SJSA1 (cell line): ENCODE measurements around the gene KIRREL3. TPM values are rescaled to one million over a fixed set of nuclear protein-coding genes. Genes with fewer than 3 reads are reported as not detected.

Source experiments
- DNase-seq, 2 experiments: peaks; one replicate each; pipeline ENCODE4 v3.0.0-alpha.2; 2015 to 2020; ENCODE audit warnings: low spot score in 2 of 2, low read depth in 1 of 2
- H3K27ac ChIP-seq: fragments of 250-450 bp; sonication (Bioruptor Pico); 2 replicates; pipeline ENCODE4 v1.5.1; 2020; ENCODE audit warnings: mild to moderate bottlenecking, moderate library complexity
- H3K27me3 ChIP-seq: fragments of 250-450 bp; sonication (Bioruptor Pico); replicated peaks from 2 replicates; pipeline ENCODE4 v1.5.1; 2020; ENCODE audit warnings: mild to moderate bottlenecking, moderate library complexity
- H3K36me3 ChIP-seq: fragments of 250-450 bp; sonication (Bioruptor Pico); 2 replicates; pipeline ENCODE4 v1.5.1; 2020; ENCODE audit warnings: mild to moderate bottlenecking
- H3K4me1 ChIP-seq: fragments of 250-450 bp; sonication (Bioruptor Pico); replicated peaks from 2 replicates; pipeline ENCODE4 v1.6.1; 2021; ENCODE audit warnings: mild to moderate bottlenecking
- H3K4me3 ChIP-seq: fragments of 250-450 bp; sonication (Bioruptor Pico); 2 replicates; pipeline ENCODE4 v1.5.1; 2020; ENCODE audit warnings: mild to moderate bottlenecking
- H3K9me3 ChIP-seq: fragments of 250-450 bp; sonication (Bioruptor Pico); replicated peaks from 2 replicates; pipeline ENCODE4 v1.5.1; 2020; ENCODE audit warnings: mild to moderate bottlenecking
- total RNA-seq: library from RNA; depleted of rRNA; stranded (reverse); fragments of >200 nt; shearing (Covaris generic); gene quantifications from 2 replicates; pipeline ENCODE4 v1.2.3, GENCODE V29; 2014

Gene KIRREL3
- total RNA-seq, 1 experiment from 2014 or later, result 5.3 TPM

DNA sequence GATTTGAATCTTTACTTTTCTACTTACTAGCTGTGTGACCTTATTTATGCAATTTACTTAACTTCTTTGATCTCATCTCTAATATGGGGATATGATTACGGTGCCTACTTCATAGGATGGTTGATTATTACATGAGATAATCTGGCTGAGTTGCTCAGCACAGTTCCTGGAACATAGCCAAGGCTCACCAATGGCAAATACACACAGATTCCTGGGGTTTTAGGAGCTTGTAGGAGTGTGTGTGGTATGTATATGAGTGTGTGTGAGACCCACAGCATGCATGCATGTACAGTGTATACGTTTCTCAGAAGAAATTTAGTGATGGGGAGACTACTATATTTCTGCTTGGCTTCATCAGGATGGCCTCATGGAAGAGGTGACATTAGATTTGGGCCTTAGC, 256.9 kb downstream of the KIRREL3 start:
- Histone ChIP-seq H3K9me3 (no peaks in the 10 kb centered on the region), H3K27me3 (no peaks in the 10 kb centered on the region), H3K4me3 (no peak overlapping the region), H3K4me1 (no peaks in the 10 kb centered on the region), H3K36me3 (no peaks in the 10 kb centered on the region), H3K27ac (no peak overlapping the region)
- DNase-seq, result no peak

DNA sequence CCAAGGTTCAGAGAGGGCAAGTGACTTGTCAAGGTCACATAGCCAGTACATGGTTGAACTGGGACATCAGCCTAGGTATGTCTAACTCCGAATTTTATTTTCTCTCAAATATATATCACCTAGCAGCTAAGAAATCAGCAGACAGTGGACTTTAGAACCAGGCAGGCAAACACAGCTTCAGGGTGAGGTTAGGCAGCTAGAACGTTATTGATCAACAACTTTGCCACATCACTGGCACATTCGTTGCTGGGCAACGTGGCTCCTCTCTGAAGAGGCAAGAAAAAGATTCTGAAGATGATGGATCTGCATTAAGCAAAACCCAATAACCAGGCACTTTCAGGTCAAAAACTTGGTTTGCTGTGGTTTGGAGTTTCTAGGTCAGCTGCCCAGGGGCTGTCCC, 258.0 kb downstream of the KIRREL3 start:
- DNase-seq, result no peak
- Histone ChIP-seq H3K36me3 (no peaks in the 10 kb centered on the region), H3K4me1 (no peaks in the 10 kb centered on the region), H3K9me3 (no peaks in the 10 kb centered on the region), H3K4me3 (no peak overlapping the region), H3K27me3 (no peaks in the 10 kb centered on the region), H3K27ac (no peak overlapping the region)

DNA sequence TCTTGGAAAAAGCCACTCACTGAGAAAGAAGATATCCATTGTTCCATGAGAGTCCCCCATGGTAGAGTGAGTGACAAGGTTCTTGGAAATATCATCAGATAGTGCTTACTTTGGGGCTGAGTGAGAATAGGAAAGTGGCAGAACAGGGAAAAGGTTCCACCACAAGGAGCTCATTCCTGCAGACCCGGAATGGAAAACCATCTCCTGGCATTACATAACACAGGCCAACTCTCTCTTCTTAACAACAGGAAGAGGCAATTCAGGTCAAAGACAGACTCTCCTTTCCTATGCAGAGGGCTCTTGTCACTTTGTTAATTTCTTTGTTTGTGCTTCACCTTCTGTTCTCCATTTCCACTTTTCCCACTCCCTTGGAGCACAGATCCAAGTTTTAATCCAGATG, 259.7 kb downstream of the KIRREL3 start:
- Histone ChIP-seq H3K27ac (no peak overlapping the region), H3K9me3 (no peaks in the 10 kb centered on the region), H3K4me1 (no peaks in the 10 kb centered on the region), H3K27me3 (no peaks in the 10 kb centered on the region), H3K4me3 (no peak overlapping the region), H3K36me3 (no peaks in the 10 kb centered on the region)
- no peak for DNase-seq

DNA sequence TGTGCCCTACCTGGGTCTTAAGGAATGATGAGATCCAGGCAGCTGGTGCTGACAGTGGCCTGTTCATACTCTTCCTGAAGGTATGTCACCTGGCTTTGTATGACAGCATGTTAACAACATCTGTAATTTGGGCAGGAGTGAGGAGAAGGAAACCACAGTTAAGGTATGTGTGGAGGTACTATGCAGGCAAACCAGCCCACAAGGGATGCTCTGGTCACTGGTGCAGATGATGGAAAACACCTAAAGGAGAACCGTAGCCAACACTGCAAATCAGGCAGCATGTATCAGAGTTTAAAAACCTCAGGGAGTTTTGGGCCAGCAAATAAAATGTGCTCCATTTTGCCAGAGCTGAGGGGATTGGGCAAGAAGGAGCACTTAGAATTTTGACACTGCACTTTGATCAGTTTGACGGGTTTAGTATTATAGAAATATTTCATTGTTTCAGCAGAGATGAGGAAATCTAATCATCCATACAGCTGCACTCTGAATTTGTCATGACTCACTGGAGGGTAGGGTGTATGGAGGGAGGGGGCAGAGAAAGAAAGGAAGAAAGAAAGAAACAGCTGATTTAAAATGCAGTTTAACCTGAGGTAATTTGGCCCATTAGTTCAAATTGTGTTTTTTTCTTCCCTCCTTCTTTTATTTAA, 260.9 kb downstream of the KIRREL3 start:
- H3K4me1 ChIP-seq, result no peaks in the 10 kb centered on the region
- DNase-seq, result no peak
- no peaks in the 10 kb centered on the region for H3K36me3 ChIP-seq
- H3K9me3 ChIP-seq, result no peaks in the 10 kb centered on the region
- H3K27ac ChIP-seq, result no peak overlapping the region
- H3K4me3 ChIP-seq, result no peak overlapping the region
- H3K27me3 ChIP-seq, result no peaks in the 10 kb centered on the region

DNA sequence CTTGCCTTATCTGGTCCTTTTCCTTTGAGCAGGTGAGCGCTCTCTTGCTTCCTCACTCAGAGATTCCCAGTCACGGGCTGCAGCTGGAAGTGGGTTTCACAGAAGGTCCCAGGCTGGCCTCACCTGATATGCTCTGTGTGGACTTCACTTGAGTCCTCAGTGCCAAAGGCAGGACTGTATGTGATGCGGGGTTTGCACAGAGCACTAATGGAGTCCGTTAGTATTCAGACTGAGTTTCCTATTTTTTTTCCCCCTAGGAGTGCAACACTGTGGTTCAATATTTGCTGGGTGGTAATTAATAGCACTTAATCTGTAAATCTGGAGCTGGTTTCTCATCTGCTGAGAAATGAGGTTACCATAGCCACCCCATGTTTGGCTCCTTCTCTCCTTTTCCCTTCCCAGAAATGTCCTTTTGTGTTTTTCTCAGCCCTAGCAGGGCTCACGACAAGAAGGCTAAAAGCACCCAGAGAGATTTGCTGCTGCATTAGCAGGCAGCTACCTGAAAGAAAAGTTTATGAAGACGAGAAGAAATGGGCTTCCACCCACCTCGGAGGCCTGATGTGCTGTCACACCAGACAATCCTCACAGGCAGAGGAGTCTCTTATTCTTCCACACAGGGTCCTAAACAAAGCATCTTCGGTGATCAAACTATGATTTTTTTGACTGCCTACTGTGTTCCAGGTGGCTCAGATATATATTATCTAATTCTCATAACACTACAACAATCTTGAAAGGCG, 262.1 kb downstream of the KIRREL3 start:
- H3K27me3 ChIP-seq, result no peaks in the 10 kb centered on the region
- H3K4me3 ChIP-seq, result no peak overlapping the region
- H3K27ac ChIP-seq, result no peak overlapping the region
- no peak for DNase-seq
- H3K4me1 ChIP-seq, result peaks cover 9% of the 10 kb centered on the region
- no peaks in the 10 kb centered on the region for H3K9me3 ChIP-seq
- no peaks in the 10 kb centered on the region for H3K36me3 ChIP-seq

DNA sequence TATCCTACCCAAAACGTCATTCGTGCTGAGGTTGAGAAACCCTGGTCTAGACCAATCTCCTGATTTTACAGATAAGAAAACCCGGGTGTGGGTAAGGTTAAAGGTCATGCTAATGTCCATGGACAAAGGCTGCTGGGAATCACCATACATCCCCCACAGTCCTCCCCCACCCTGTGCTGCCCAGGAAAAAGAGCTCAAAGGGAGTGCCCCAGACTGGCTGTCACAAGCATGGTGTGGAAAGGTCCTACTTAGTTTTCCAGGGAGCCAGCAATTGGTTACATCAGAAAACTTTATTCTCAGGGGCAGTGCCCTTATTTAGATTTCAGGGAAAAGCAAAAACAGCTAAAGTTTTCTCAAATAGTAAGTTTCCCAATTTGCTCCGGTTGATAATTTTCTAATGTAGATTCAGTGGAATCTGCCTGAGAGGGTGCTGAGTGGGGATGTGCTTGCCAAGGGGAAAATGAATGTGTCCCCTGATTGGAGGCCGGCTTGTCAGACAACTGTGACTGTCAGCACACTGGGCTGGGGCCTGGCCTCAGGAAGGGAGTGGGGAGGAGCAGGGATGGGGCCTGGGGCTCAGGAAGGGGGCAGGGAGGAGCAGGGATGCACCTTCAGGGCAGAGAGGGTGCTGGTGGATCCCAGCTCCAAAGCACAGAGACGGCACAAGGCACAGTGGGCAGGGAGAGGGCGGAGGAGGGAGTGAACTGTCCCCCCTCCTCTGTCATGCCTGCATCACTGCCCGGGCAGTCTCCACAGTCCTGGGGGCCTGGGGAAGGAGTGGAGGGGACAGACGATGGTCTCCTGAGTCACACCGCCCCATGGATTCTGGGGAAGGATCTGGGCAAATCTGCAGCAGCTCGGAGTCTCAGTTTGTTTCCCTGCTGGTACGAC, 263.6 kb downstream of the KIRREL3 start:
- Histone ChIP-seq H3K4me3 (no peak overlapping the region), H3K9me3 (no peaks in the 10 kb centered on the region), H3K4me1 (peaks cover 9% of the 10 kb centered on the region), H3K36me3 (no peaks in the 10 kb centered on the region), H3K27ac (no peak overlapping the region), H3K27me3 (no peaks in the 10 kb centered on the region)
- no peak for DNase-seq

DNA sequence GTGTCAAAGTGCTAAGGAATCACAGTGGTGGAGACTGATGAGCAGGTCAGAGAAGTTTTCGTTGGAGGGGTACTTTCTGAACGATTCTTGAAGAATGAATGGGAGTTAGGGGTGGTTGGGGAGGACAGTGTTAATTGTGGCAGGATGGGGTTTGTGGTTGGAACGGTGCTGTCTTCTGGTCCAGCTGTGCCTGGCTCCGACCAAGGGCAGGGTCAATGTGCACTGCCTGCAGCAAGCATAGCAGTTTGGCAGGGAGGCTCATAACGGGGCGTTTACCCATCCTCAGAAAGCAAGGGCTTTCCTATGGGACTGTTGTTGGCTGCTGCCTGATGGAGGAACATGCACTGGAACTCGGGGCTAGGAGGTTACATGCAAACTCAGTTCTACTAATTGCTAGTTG, 265.8 kb downstream of the KIRREL3 start:
- H3K9me3 ChIP-seq, result no peaks in the 10 kb centered on the region
- peaks cover 9% of the 10 kb centered on the region for H3K4me1 ChIP-seq
- H3K36me3 ChIP-seq, result no peaks in the 10 kb centered on the region
- H3K27ac ChIP-seq, result no peak overlapping the region
- H3K27me3 ChIP-seq, result no peaks in the 10 kb centered on the region
- H3K4me3 ChIP-seq, result no peak overlapping the region
- no peak for DNase-seq

DNA sequence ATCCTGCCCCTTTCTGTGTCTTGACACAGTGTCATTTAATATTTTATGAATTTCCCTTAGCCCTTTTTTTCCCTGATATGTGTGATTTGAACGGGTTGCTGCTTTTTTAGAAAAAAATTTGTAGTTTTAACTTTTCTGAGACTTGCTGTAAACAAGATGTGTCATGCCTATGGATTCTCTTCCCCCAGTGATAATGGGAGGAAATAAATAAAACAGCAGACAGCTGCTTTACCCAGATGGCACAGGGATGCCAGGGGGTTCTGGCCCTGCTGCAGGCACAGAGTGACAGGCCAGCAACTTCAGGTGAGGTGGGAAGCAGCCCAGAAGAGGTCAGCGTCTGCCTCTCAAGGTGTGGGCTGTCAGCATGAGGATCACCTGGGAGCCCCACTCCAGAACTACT, 266.9 kb downstream of the KIRREL3 start:
- Histone ChIP-seq H3K27me3 (no peaks in the 10 kb centered on the region), H3K9me3 (no peaks in the 10 kb centered on the region), H3K27ac (no peak overlapping the region), H3K4me1 (peaks cover 9% of the 10 kb centered on the region), H3K4me3 (no peak overlapping the region), H3K36me3 (no peaks in the 10 kb centered on the region)
- DNase-seq, result no peak

DNA sequence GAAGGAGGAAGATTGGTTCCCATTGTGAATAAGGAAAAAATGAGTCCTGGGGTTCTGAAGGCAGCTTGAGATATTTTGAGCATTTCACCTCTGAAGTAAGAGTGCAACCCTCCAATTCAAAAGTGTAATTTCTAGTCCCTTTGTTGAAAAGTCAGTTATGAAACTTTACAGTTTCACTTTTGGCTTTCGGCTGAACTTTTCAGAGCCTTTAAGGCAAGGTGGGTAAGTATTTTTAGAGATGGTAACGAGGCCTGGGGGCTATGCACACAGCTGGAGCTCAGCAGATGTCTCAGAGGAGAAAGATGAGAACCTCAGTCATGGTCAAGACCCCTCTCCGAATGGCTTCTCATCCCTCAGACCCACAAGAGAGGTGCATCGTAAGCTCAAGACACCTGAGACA, 267.6 kb downstream of the KIRREL3 start:
- H3K36me3 ChIP-seq, result no peaks in the 10 kb centered on the region
- no peaks in the 10 kb centered on the region for H3K9me3 ChIP-seq
- no peak overlapping the region for H3K4me3 ChIP-seq
- H3K27ac ChIP-seq, result no peak overlapping the region
- no peaks in the 10 kb centered on the region for H3K27me3 ChIP-seq
- DNase-seq, result no peak
- peaks cover 9% of the 10 kb centered on the region for H3K4me1 ChIP-seq

DNA sequence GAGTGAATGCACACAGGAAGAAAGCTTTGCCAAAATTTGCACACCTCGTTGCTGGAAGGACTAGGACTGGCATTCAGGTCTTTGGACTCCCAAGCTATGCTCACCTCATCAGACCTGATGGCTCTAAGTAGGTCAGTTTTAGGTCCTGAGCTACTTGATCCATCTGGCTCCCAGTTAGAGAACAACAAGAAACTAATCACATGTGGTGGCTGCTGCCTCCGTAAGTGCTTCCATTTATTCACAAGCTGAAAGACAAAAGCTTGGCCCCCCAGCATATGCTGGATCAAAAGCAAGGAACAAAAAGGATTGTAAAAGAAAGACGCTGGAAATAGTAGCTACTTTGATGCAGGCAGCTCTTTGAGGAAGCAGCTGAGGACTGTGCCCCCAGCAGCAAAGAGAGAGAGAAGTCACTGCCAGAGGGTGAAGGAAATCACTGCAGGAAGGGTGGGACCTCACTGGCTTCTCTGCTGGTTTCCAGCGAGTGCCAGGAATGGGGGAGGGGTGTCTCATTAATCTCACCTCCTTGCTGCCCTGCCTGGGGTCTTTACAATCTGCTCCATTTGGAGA, 268.9 kb downstream of the KIRREL3 start:
- H3K4me1 ChIP-seq, result peaks cover 9% of the 10 kb centered on the region
- H3K9me3 ChIP-seq, result no peaks in the 10 kb centered on the region
- H3K27ac ChIP-seq, result no peak overlapping the region
- H3K4me3 ChIP-seq, result no peak overlapping the region
- no peaks in the 10 kb centered on the region for H3K27me3 ChIP-seq
- no peaks in the 10 kb centered on the region for H3K36me3 ChIP-seq
- DNase-seq, result no peak

DNA sequence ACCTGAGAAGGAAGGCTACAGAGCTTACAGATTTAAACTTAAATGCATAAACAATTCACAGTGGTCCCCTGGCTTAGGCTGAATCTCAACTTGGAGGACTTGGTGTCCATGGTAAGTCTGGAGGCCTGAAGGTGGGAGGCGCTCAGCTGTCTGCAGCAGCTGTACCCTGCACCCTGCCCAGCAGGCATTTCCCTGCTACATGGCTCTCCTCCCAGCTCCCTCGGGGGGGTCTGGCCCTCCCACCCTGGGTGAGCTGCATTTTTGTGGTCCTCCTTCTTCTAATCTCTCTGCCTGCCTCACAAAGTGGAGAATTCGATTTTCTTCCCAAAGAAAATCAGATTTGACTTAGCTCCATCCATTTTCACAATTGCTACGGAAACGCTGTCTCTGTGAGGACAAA, 273.2 kb downstream of the KIRREL3 start:
- Histone ChIP-seq H3K27me3 (no peaks in the 10 kb centered on the region), H3K36me3 (no peaks in the 10 kb centered on the region), H3K4me3 (no peak overlapping the region), H3K9me3 (no peaks in the 10 kb centered on the region), H3K4me1 (peaks cover 6% of the 10 kb centered on the region), H3K27ac (no peak overlapping the region)
- no peak for DNase-seq

DNA sequence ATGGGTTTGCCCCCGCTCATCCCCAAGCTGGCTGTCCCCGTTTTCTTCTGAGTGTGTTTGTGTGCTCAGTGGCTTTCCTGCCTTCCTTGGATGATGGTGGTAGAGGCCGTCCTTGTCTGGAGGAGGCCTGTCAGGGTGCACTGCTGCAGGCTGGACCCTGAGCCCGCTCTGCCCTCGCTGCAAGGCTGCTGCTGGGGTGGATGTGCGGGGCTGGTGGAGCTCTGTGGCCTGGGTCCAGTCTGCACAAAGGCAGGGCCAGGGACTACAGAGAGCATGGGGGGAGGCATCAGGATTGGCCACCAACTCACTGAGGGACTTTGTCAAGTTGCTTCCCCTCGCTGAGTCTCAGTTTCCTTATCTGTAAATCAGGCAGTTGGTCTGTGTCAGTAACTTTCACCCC, 275.0 kb downstream of the KIRREL3 start:
- Histone ChIP-seq H3K27ac (no peak overlapping the region), H3K4me1 (peaks cover 6% of the 10 kb centered on the region), H3K27me3 (no peaks in the 10 kb centered on the region), H3K36me3 (no peaks in the 10 kb centered on the region), H3K4me3 (no peak overlapping the region), H3K9me3 (no peaks in the 10 kb centered on the region)
- no peak for DNase-seq

DNA sequence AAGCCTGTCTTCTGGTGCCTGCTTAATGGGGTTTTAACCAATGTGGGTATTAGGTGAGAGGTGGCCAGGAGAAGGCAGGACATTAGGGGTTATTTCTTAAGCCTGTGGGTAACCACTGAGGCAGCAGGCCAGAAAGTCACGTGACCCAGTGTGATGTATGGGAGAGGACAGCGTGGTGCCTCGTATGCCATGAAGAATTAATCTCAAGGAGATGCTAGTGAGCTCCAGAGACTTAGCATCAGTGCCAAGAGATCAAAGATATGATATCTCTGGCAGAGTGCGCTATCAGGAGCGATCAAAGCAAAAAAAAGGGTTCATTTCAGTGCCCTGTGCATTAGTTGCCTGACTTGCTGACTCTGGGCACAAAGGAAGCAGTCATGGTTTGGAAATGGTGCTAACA, 275.5 kb downstream of the KIRREL3 start:
- H3K36me3 ChIP-seq, result no peaks in the 10 kb centered on the region
- H3K4me3 ChIP-seq, result no peak overlapping the region
- no peaks in the 10 kb centered on the region for H3K9me3 ChIP-seq
- DNase-seq, result no peak
- peaks cover 6% of the 10 kb centered on the region for H3K4me1 ChIP-seq
- no peak overlapping the region for H3K27ac ChIP-seq
- no peaks in the 10 kb centered on the region for H3K27me3 ChIP-seq

DNA sequence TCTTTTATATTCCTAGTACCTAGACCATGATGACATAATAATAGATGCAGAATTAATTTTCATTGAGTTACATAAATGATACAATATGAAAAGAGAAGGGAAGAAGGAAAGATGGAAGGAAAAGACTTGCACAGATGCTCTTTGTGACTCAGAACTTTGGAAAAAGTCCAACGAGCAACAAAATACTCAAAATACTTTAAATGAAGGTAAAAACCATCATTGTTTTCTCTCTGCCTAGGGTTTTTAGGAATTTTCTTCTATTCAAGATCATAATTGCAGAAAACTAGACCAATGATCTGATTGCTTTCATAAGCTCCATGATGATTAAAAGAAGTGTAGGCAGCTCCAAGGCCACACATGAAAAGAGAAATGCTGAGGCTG, 276.9 kb downstream of the KIRREL3 start:
- DNase-seq, result peak in 1 of 2 experiments; percentile 11
- H3K27ac ChIP-seq, result no peak overlapping the region
- H3K36me3 ChIP-seq, result no peaks in the 10 kb centered on the region
- no peak overlapping the region for H3K4me3 ChIP-seq
- peaks cover 6% of the 10 kb centered on the region for H3K4me1 ChIP-seq
- H3K27me3 ChIP-seq, result no peaks in the 10 kb centered on the region
- no peaks in the 10 kb centered on the region for H3K9me3 ChIP-seq
